Peyer's patch (tissue), 4 donors: Measurements from ENCODE around the gene DHX36. TPM values are rescaled to one million over a fixed set of nuclear protein-coding genes. Genes with fewer than 3 reads are reported as not detected.

Source experiments
- DNase-seq, 3 donors: peaks; one replicate each; pipeline ENCODE4 v3.0.0-alpha.2; 2017 to 2019
- H3K27ac ChIP-seq, 4 donors: fragments of 200-600 bp; sonication (generic); one replicate each; pipeline ENCODE4 v1.5.1; 2016 to 2019
- H3K27me3 ChIP-seq, 2 donors: fragments of 200-600 bp; sonication (generic); one replicate each; pipeline ENCODE4 v1.5.1; 2019
- H3K36me3 ChIP-seq, 3 donors: fragments of 200-600 bp; sonication (generic); one replicate each; pipeline ENCODE4 v1.5.1; 2016 to 2019
- H3K4me1 ChIP-seq, 4 donors: fragments of 200-600 bp; sonication (generic); one replicate each; pipeline ENCODE4 v1.5.1; 2016 to 2019
- H3K4me3 ChIP-seq, 4 donors: fragments of 200-600 bp; sonication (generic); 1 replicate in 3 of 4; 2 replicates in 1 of 4; pipeline ENCODE4 v1.5.1; 2016 to 2019; ENCODE audit warnings: mild to moderate bottlenecking in 1 of 4
- H3K9me3 ChIP-seq, 4 donors: fragments of 200-600 bp; sonication (generic); one replicate each; pipeline ENCODE4 v1.5.1; 2016 to 2019; ENCODE audit warnings: mild to moderate bottlenecking in 1 of 4
- POLR2A ChIP-seq, 2 donors: fragments of 450-650 bp; IDR thresholded peaks; one replicate each; pipeline ENCODE4 v1.5.1; 2017; ENCODE audit warnings: antibody characterized with exemption in 2 of 2, mild to moderate bottlenecking in 2 of 2, moderate library complexity in 2 of 2
- total RNA-seq, 4 donors: library from RNA; depleted of rRNA; stranded (reverse); fragments of >200 nt; gene quantifications; one replicate each; pipeline ENCODE4 v1.1.0, GENCODE V29; 2016
- TF ChIP-seq, protein P1 (sequence below), 6 experiments: fragments of 450-650 bp in 4 of 6; fragments of 200-600 bp in 2 of 6; sonication (generic) in 1 of 6; IDR thresholded peaks; one replicate each; pipeline ENCODE4 v1.5.1; 2017 to 2019; ENCODE audit warnings: antibody characterized with exemption in 6 of 6, mild to moderate bottlenecking in 3 of 6, moderate library complexity in 1 of 6

The DHX36 gene
- total RNA-seq, 4 donors from 2014 or later = 40.3 to 67.7 (median 54.7) TPM

GRCh38 chr3:154356009-154356408 is 31.7 kb upstream of the DHX36 start:
- Histone ChIP-seq H3K9me3 (no peaks in the 10 kb centered on the region), H3K27ac (no peak overlapping the region), H3K4me3 (no peak overlapping the region), H3K36me3 (no peaks in the 10 kb centered on the region), H3K27me3 (no peaks in the 10 kb centered on the region), H3K4me1 (no peaks in the 10 kb centered on the region)
- no peak for TF ChIP-seq POLR2A (IDR thresholded peaks at IDR 0.05)
- TF ChIP-seq, protein P1, sequence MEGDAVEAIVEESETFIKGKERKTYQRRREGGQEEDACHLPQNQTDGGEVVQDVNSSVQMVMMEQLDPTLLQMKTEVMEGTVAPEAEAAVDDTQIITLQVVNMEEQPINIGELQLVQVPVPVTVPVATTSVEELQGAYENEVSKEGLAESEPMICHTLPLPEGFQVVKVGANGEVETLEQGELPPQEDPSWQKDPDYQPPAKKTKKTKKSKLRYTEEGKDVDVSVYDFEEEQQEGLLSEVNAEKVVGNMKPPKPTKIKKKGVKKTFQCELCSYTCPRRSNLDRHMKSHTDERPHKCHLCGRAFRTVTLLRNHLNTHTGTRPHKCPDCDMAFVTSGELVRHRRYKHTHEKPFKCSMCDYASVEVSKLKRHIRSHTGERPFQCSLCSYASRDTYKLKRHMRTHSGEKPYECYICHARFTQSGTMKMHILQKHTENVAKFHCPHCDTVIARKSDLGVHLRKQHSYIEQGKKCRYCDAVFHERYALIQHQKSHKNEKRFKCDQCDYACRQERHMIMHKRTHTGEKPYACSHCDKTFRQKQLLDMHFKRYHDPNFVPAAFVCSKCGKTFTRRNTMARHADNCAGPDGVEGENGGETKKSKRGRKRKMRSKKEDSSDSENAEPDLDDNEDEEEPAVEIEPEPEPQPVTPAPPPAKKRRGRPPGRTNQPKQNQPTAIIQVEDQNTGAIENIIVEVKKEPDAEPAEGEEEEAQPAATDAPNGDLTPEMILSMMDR (IDR thresholded peaks at IDR 0.05) = no peak
- DNase-seq = no peak

GRCh38 chr3:154349223-154349622 is 24.9 kb upstream of the DHX36 start:
- H3K4me3 ChIP-seq = no peak overlapping the region
- no peaks in the 10 kb centered on the region for H3K27me3 ChIP-seq
- TF ChIP-seq POLR2A (IDR thresholded peaks at IDR 0.05) = no peak
- TF ChIP-seq, protein P1 (IDR thresholded peaks at IDR 0.05) = no peak
- H3K4me1 ChIP-seq = no peaks in the 10 kb centered on the region
- DNase-seq = no peak
- H3K9me3 ChIP-seq = no peaks in the 10 kb centered on the region
- no peak overlapping the region for H3K27ac ChIP-seq
- no peaks in the 10 kb centered on the region for H3K36me3 ChIP-seq

DNA sequence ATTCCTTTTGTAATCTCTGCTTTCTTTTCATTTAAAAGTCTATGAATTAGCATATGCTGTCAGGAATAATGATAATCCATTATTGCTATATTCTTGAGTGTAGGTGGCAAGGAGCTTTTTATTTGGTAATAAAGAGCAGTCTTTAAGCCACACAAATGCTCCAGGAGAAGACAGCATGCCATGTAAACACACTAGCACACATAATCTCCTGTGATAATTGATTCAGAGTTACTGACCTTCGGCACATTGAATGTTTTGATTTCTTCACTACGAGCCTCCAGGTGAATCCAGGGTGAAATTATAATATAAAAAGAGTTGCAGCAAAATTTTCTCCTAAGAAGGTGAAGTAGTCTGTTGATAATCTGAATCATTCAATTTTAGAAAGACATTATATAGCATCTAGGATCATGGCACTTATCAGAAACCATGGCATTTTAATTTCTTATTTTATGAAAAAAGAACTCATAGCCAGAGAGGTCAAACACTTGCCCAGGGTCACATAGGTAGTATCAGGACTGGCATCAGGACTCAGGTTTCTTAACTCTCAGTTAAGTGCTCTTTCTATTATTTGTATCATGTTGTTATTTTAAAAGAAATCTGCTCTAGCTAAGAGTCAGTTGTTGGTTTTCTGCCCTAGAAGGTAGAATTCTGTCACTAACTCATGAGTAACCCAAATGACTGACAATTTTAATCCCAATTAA is 21.3 kb upstream of the DHX36 start:
- TF ChIP-seq POLR2A (IDR thresholded peaks at IDR 0.05) = no peak
- no peak for DNase-seq
- H3K27ac ChIP-seq = no peak overlapping the region
- no peaks in the 10 kb centered on the region for H3K9me3 ChIP-seq
- no peaks in the 10 kb centered on the region for H3K4me1 ChIP-seq
- no peak overlapping the region for H3K4me3 ChIP-seq
- H3K27me3 ChIP-seq = no peaks in the 10 kb centered on the region
- no peaks in the 10 kb centered on the region for H3K36me3 ChIP-seq

- no peaks in the 10 kb centered on the region for H3K9me3 ChIP-seq
- TF ChIP-seq, protein P1 (IDR thresholded peaks at IDR 0.05) = no peak
- H3K27me3 ChIP-seq = no peaks in the 10 kb centered on the region
- no peaks in the 10 kb centered on the region for H3K36me3 ChIP-seq
- no peaks in the 10 kb centered on the region for H3K4me1 ChIP-seq
- H3K27ac ChIP-seq = no peak overlapping the region
- DNase-seq = no peak
- H3K4me3 ChIP-seq = no peak overlapping the region
Measured at GRCh38 chr3:154338570-154338969, 14.3 kb upstream of the DHX36 start.

- no peaks in the 10 kb centered on the region for H3K4me1 ChIP-seq
- no peak overlapping the region for H3K27ac ChIP-seq
- no peaks in the 10 kb centered on the region for H3K27me3 ChIP-seq
- no peak for DNase-seq
- TF ChIP-seq, protein P1 (IDR thresholded peaks at IDR 0.05) = no peak
- TF ChIP-seq POLR2A (IDR thresholded peaks at IDR 0.05) = no peak
- no peaks in the 10 kb centered on the region for H3K9me3 ChIP-seq
- no peak overlapping the region for H3K4me3 ChIP-seq
- no peaks in the 10 kb centered on the region for H3K36me3 ChIP-seq
Measured at GRCh38 chr3:154338008-154338407, 13.7 kb upstream of the DHX36 start.

DNA sequence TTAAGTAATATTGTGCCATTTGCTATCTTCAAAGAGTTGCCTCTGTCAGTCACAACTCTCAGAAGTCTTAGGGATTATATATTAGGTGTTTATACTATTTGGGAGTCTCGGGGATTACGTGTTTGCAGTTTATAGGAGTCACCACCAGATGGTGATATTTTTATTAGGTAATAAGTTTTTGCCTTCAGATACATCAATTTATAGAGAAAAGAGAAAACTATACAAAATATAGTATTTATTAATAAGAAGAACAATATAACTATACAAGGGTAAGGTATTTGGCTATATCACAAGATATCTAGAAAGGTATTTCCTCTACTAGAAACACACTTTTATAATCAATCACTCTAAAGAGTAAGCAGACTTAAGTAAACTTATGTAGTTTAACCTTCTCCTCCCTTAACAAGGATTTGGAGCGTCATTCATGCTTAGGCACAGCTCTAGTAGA is 10.7 kb upstream of the DHX36 start:
- no peak overlapping the region for H3K27ac ChIP-seq
- no peaks in the 10 kb centered on the region for H3K36me3 ChIP-seq
- no peak for TF ChIP-seq POLR2A (IDR thresholded peaks at IDR 0.05)
- TF ChIP-seq, protein P1 (IDR thresholded peaks at IDR 0.05) = peak; percentile 16 to 67 (median 46)
- H3K9me3 ChIP-seq = no peaks in the 10 kb centered on the region
- no peak overlapping the region for H3K4me3 ChIP-seq
- no peaks in the 10 kb centered on the region for H3K27me3 ChIP-seq
- H3K4me1 ChIP-seq = no peaks in the 10 kb centered on the region
- no peak for DNase-seq
